HCT116 (cell line): ENCODE data around the gene SH3GLB2. TPM values are rescaled to one million over a fixed set of nuclear protein-coding genes. Genes with fewer than 3 reads are reported as not detected.

Source experiments
- ATAC-seq: fragments of 200-7000 bp; cut with Tn5 transposase; 2 replicates; pipeline ENCODE4 v1.9.1; 2020; ENCODE audit warnings: mild to moderate bottlenecking, moderate library complexity
- BruUV-seq: library from RNA; stranded (reverse); fragments of 400-500 nt; replicated peaks from 2 replicates; lab custom pipeline; 2021; lab: Mats Ljungman, UMichigan
- CTCF ChIA-PET: fragments of 300-600 bp; sonication (Branson Sonifier 250); formaldehyde crosslinking; loops from one replicate; lab custom pipeline; 2021; ENCODE audit warnings: antibody characterized with exemption; lab: Charles Lee
- POLR2A ChIA-PET: fragments of 300-600, 350-600 bp; sonication (Branson Sonifier 250); formaldehyde crosslinking; loops from one replicate; lab custom pipeline; 2021; ENCODE audit warnings: antibody characterized with exemption; lab: Charles Lee
- RAD21 ChIA-PET, 2 experiments: fragments of 300-600 bp; sonication (Branson Sonifier 250); formaldehyde crosslinking; loops; one replicate each; lab custom pipeline; 2023; ENCODE audit warnings: low total read pairs in 2 of 2; ENCODE audit not compliant: uncharacterized antibody in 2 of 2, unreplicated experiment in 2 of 2, low non-redundant PET in 1 of 2; lab: Charles Lee
- DNase-seq: peaks from one replicate; pipeline ENCODE4 v3.0.0-alpha.2; 2010; ENCODE audit warnings: low read depth, low spot score
- H2AFZ ChIP-seq: fragments of 200-600 bp; shearing (Covaris generic), sonication (generic); 2 replicates; pipeline ENCODE4 v1.6.1; 2017; ENCODE audit warnings: low read depth, mixed run types, mixed read lengths, antibody characterized with exemption, low read length; ENCODE audit not compliant: poor library complexity, severe bottlenecking
- H3K27ac ChIP-seq: 2 replicates; pipeline ENCODE4 v1.5.1; 2012; ENCODE audit warnings: low read depth, low read length
- H3K27me3 ChIP-seq: fragments of 200-600 bp; sonication (generic); 2 replicates; pipeline ENCODE4 v1.6.1; 2016; ENCODE audit warnings: mixed run types, low read length, mixed read lengths; ENCODE audit not compliant: insufficient read depth
- H3K36me3 ChIP-seq, 2 experiments: fragments of 200-500 bp in 1 of 2; fragments of 200-600 bp in 1 of 2; sonication (Bioruptor generic) in 1 of 2; sonication (generic) in 1 of 2; 2 replicates each; pipeline versions ENCODE4 v1.5.1 to v1.6.1; 2014 to 2016; ENCODE audit warnings: low read length in 2 of 2, inconsistent platforms in 1 of 2, mixed read lengths in 1 of 2, mixed run types in 1 of 2; ENCODE audit not compliant: insufficient read depth in 2 of 2, control insufficient read depth in 1 of 2
- H3K4me1 ChIP-seq, 2 experiments: fragments of 200-600 bp in 1 of 2; sonication (generic) in 1 of 2; 2 replicates each; pipeline versions ENCODE4 v1.5.1 to v1.6.1; 2012 to 2017; ENCODE audit warnings: low read length in 2 of 2, inconsistent platforms in 1 of 2, mild to moderate bottlenecking in 1 of 2, mixed read lengths in 1 of 2, mixed run types in 1 of 2, moderate library complexity in 1 of 2; ENCODE audit not compliant: insufficient read depth in 2 of 2, control insufficient read depth in 1 of 2
- H3K4me2 ChIP-seq: fragments of 200-600 bp; sonication (generic); 2 replicates; pipeline ENCODE4 v1.6.1; 2017; ENCODE audit warnings: mixed run types, low read length, mixed read lengths
- H3K4me3 ChIP-seq, 2 experiments: fragments of 200-600 bp in 1 of 2; sonication (generic) in 1 of 2; replicated peaks in 1 of 2; 2 replicates each; pipeline ENCODE4 v1.5.1; 2011 to 2016; ENCODE audit warnings: low read length in 2 of 2, control low read depth in 1 of 2, low read depth in 1 of 2, mild to moderate bottlenecking in 1 of 2, mixed read lengths in 1 of 2, mixed run types in 1 of 2
- H3K79me2 ChIP-seq: fragments of 200-600 bp; sonication (generic); 2 replicates; pipeline ENCODE4 v1.6.1; 2017; ENCODE audit warnings: mild to moderate bottlenecking, mixed run types, low read length, moderate library complexity, mixed read lengths; ENCODE audit not compliant: insufficient read depth
- H3K9ac ChIP-seq: fragments of 200-600 bp; sonication (generic); 2 replicates; pipeline ENCODE4 v1.6.1; 2016; ENCODE audit warnings: low read length, mixed read lengths
- H3K9me2 ChIP-seq: fragments of 200-600 bp; sonication (generic), shearing (Covaris generic); 2 replicates; pipeline ENCODE4 v1.6.1; 2017; ENCODE audit warnings: mixed run types, mild to moderate bottlenecking, moderate library complexity; ENCODE audit not compliant: insufficient read depth
- H3K9me3 ChIP-seq, 2 experiments: fragments of 200-500 bp in 1 of 2; fragments of 200-600 bp in 1 of 2; sonication (Bioruptor generic) in 1 of 2; sonication (generic) in 1 of 2; 2 replicates each; pipeline ENCODE4 v1.6.1; 2014 to 2017; ENCODE audit warnings: low read length in 2 of 2, mixed read lengths in 2 of 2, inconsistent platforms in 1 of 2, low read depth in 1 of 2, mild to moderate bottlenecking in 1 of 2, mixed run types in 1 of 2, moderate library complexity in 1 of 2; ENCODE audit not compliant: control insufficient read depth in 1 of 2, insufficient read depth in 1 of 2
- H4K20me1 ChIP-seq: fragments of 200-600 bp; sonication (generic), shearing (Covaris generic); 2 replicates; pipeline ENCODE4 v1.6.1; 2017; ENCODE audit warnings: mixed run types, mild to moderate bottlenecking, moderate library complexity; ENCODE audit not compliant: insufficient read depth
- CBX3 ChIP-seq: IDR thresholded peaks from 2 replicates; pipeline ENCODE4 v1.6.1; 2012; ENCODE audit warnings: low read depth
- CEBPB ChIP-seq: IDR thresholded peaks from 2 replicates; pipeline ENCODE4 v1.6.1; 2012; ENCODE audit warnings: low read depth
- EZH2phosphoT487 ChIP-seq: fragments of 200-600 bp; IDR thresholded peaks from 2 replicates; pipeline ENCODE4 v1.6.1; 2018; ENCODE audit warnings: antibody characterized with exemption, borderline replicate concordance
- RAD21 ChIP-seq: IDR thresholded peaks from 2 replicates; pipeline ENCODE4 v1.6.1; 2012; ENCODE audit warnings: low read depth, mild to moderate bottlenecking
- SIN3A ChIP-seq: IDR thresholded peaks from 2 replicates; pipeline ENCODE4 v1.6.1; 2012; ENCODE audit warnings: low read depth
- ZFX ChIP-seq: fragments of 450-650 bp; IDR thresholded peaks from 2 replicates; pipeline ENCODE4 v1.6.1; 2017
- intact Hi-C: fragments of 100-400 bp; cut with micrococcal nuclease; formaldehyde crosslinking; loops from 2 replicates; pipeline ENCODE4 v1.10.0; 2022
- total RNA-seq: library from RNA; stranded (reverse); gene quantifications from one replicate; pipeline ENCODE4 v1.2.1, GENCODE V29; 2021; ENCODE audit not compliant: unreplicated experiment
- TF ChIP-seq, protein P1 (sequence below): IDR thresholded peaks from 2 replicates; pipeline ENCODE4 v1.6.1; 2012
- TF ChIP-seq, protein P2 (sequence below): IDR thresholded peaks from 2 replicates; pipeline ENCODE4 v1.6.1; 2012

Gene SH3GLB2
- total RNA-seq, 1 experiment from 2014 or later, result 87.9 TPM

DNA sequence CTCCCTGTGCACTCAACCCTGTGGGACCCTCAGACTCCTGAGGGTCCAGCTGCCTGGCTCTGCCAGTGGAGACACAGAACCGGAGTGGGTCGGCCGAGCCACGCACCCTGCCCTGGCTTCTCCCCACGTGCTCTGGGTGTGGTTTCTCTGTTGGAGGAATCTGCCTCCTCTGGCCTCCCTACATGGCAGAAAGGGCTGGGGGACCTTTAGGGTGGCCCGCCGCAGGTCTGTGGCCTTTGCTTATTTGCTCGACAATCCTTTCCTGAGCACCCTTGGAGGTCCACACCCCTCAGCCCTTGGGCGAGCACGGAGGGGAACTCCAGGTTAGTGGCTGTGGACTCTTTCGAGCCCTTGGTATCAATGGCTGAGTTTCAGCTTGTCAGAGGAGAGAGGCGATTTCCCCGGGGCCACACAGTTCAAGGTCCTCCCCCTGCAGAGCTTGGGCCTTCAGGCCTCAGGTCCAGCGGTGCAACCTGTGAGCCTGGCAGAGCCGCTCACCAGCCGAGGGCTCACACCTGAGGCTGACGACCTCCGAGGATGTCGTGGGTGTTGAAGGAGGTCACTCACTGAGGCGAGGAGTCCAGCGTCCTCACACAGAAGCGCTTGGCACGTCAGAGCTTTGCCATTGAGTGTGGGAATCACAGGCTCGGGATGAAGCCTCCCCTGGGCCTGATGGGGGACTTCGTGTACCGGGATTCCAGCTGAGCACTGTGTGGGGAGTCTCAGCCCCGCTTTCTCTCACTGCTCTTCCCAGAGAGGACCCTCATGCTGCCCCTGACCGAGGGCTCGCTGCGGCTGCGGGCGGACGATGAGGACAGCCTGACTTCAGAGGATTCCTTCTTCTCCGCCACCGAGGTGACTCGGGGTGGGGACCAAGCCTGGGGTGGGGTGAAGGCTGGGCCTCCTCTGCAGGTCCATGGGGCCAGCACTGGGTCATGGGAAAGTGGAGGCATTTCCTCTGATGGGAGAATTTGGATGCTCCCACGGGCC, 32.0 kb upstream of the SH3GLB2 start:
- no TSS peak for BruUV-seq
- no peaks in the 10 kb centered on the region for H3K9me3 ChIP-seq
- no peak for TF ChIP-seq CBX3
- no peak for TF ChIP-seq CEBPB
- TF ChIP-seq SIN3A, result no peak
- no peak for TF ChIP-seq RAD21
- no peak for TF ChIP-seq ZFX
- TF ChIP-seq, protein P1, sequence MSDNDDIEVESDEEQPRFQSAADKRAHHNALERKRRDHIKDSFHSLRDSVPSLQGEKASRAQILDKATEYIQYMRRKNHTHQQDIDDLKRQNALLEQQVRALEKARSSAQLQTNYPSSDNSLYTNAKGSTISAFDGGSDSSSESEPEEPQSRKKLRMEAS, result no peak
- TF ChIP-seq, protein P2, sequence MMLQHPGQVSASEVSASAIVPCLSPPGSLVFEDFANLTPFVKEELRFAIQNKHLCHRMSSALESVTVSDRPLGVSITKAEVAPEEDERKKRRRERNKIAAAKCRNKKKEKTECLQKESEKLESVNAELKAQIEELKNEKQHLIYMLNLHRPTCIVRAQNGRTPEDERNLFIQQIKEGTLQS, result no peak
- TF ChIP-seq EZH2phosphoT487, result no peak
- no peaks in the 10 kb centered on the region for H4K20me1 ChIP-seq
- no peaks in the 10 kb centered on the region for H3K27me3 ChIP-seq
- peaks cover 0 to 4% of the 10 kb centered on the region in 2 experiments; a peak in 1 of 4 replicates for H3K36me3 ChIP-seq
- peak overlapping the region; percentile 59 for H3K4me2 ChIP-seq
- CTCF ChIA-PET, result no interaction called here
- intact Hi-C loops, result no loop called here
- RAD21 ChIA-PET, result no interaction called here
- POLR2A ChIA-PET, result no interaction called here
- H3K27ac ChIP-seq, result peak overlapping the region; percentile 1; the same call in 1 of the 2 replicates
- H2AFZ ChIP-seq, result no peak overlapping the region
- DNase-seq (no peak), ATAC-seq (peak; percentile 21; the same call in 1 of the 2 replicates)
- no peaks in the 10 kb centered on the region for H3K79me2 ChIP-seq
- H3K9ac ChIP-seq, result no peak overlapping the region
- H3K9me2 ChIP-seq, result no peaks in the 10 kb centered on the region
- H3K4me3 ChIP-seq, result no peak overlapping the region
- peaks cover 6 to 17% of the 10 kb centered on the region in 2 experiments; a peak in 3 of 4 replicates for H3K4me1 ChIP-seq
